ENCODE results near the gene DIPK1A. TPM values are rescaled to one million over a fixed set of nuclear protein-coding genes. Genes with fewer than 3 reads are reported as not detected.

DIPK1A gene
- total RNA-seq, 4 donors from 2014 or later: 3.1 to 6.9 (median 4.7) TPM

DNA sequence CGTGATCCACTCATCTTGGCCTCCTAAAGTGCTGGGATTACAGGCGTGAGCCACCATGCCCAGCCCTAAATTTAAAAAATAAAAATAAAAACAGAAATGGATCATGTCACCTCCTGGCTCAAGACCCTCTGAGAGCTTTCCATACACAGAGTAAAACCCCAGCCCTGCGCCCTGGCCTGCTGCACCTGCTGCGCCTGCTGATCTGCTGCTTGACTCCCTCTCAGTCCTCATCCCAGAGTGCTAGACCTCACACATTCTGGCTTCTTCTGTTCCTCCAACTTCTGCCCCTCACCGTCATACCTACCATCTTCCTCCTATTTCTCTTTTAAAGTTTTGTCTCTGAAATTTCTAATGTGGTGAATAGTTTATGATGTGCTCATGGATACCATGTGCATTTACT lies 42.7 kb upstream of the DIPK1A start:
- peaks cover 0 to 19% (median 6%) of the 10 kb centered on the region in 4 donors for H3K4me1 ChIP-seq
- H3K36me3 ChIP-seq: no peaks in the 10 kb centered on the region
- H3K27me3 ChIP-seq: no peaks in the 10 kb centered on the region
- WGBS, 2 donors: 93 to 94% methylated on average over 5 of the region's 5 CpGs
- no peak overlapping the region for H3K4me3 ChIP-seq
- TF ChIP-seq EP300 (IDR thresholded peaks at IDR 0.05) (no peak), POLR2A (IDR thresholded peaks at IDR 0.05) (no peak)
- DNase-seq (ENCODE audit: low spot score in 2 of 2): no peak
- H3K9me3 ChIP-seq: no peaks in the 10 kb centered on the region
- H3K27ac ChIP-seq: no peak overlapping the region

DNA sequence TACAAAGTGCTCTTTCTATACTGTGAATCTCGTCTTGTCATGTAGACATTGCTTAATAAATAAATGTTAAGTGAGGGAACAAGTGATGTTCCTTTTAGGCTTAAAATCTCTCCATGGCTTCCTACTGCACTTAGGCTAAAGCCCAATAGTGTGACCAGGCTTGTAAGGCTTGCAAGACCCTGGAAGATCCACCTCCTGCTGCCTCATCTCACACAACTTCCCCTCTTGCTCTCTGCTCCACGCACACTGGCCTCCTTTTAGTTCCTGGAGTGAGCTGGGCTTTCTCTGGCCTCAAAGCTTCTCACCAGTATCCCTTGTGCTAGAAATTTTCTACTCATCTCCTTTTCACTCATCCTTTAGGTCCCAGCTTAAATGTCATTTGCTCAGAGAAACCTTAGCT lies 41.5 kb upstream of the DIPK1A start:
- Histone ChIP-seq H3K36me3 (no peaks in the 10 kb centered on the region), H3K4me3 (no peak overlapping the region), H3K4me1 (peaks cover 0 to 19% (median 6%) of the 10 kb centered on the region in 4 donors), H3K27ac (no peak overlapping the region), H3K9me3 (no peaks in the 10 kb centered on the region), H3K27me3 (no peaks in the 10 kb centered on the region)
- DNase-seq (ENCODE audit: low spot score in 2 of 2): no peak
- 62 to 66% methylated on average over 2 of the region's 2 CpGs for WGBS, 2 donors
- no peak for TF ChIP-seq EP300 (IDR thresholded peaks at IDR 0.05)
- TF ChIP-seq POLR2A (IDR thresholded peaks at IDR 0.05): no peak
- TF ChIP-seq CTCF (IDR thresholded peaks at IDR 0.05): no peak

DNA sequence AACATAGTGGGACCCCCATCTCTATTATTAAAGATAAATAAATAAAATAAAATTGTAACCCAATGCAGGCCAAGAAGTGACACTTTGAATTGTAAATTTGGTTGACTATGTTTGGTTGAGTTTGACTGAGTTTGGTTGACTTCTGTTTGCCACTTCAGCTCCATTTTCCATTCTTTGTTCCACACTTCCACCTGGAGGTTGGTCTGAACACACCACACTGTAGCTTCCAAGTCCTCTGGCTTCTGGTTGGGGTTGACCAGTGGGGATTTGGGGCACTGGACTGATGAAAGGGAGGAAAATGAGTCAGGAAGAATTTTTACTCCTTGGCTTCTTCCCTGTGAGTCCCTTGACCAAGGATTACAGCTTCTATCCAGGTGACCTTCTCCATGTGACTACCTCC lies 40.6 kb upstream of the DIPK1A start:
- Histone ChIP-seq H3K9me3 (no peaks in the 10 kb centered on the region), H3K4me3 (no peak overlapping the region), H3K27me3 (no peaks in the 10 kb centered on the region), H3K4me1 (peaks cover 0 to 19% (median 6%) of the 10 kb centered on the region in 4 donors), H3K36me3 (no peaks in the 10 kb centered on the region), H3K27ac (no peak overlapping the region)
- no peak for TF ChIP-seq POLR2A (IDR thresholded peaks at IDR 0.05)
- TF ChIP-seq CTCF (IDR thresholded peaks at IDR 0.05): no peak
- TF ChIP-seq EP300 (IDR thresholded peaks at IDR 0.05): no peak
- no peak for DNase-seq (ENCODE audit: low spot score in 2 of 2)

- Histone ChIP-seq H3K9me3 (no peaks in the 10 kb centered on the region), H3K4me3 (no peak overlapping the region), H3K27me3 (no peaks in the 10 kb centered on the region), H3K27ac (peak overlapping the region in 1 of 4 donors; percentile 11), H3K4me1 (peaks cover 0 to 19% (median 6%) of the 10 kb centered on the region in 4 donors), H3K36me3 (no peaks in the 10 kb centered on the region)
- WGBS, 2 donors: 2 to 3% methylated on average over 2 of the region's 2 CpGs
- DNase-seq (ENCODE audit: low spot score in 2 of 2): no peak
- TF ChIP-seq CTCF (IDR thresholded peaks at IDR 0.05): no peak
- TF ChIP-seq EP300 (IDR thresholded peaks at IDR 0.05): no peak
- no peak for TF ChIP-seq POLR2A (IDR thresholded peaks at IDR 0.05)
Measured at GRCh38 chr1:93000751-93001175, 39.5 kb upstream of the DIPK1A start.

GRCh38 chr1:93000291-93000690 lies 39.0 kb upstream of the DIPK1A start:
- no peak for TF ChIP-seq CTCF (IDR thresholded peaks at IDR 0.05)
- TF ChIP-seq POLR2A (IDR thresholded peaks at IDR 0.05): no peak
- no peak for TF ChIP-seq EP300 (IDR thresholded peaks at IDR 0.05)
- peak overlapping the region in 1 of 4 donors; percentile 11 for H3K27ac ChIP-seq
- H3K36me3 ChIP-seq: no peaks in the 10 kb centered on the region
- WGBS, 2 donors: 20 to 29% methylated on average over 2 of the region's 2 CpGs
- H3K4me1 ChIP-seq: peaks cover 0 to 15% (median 6%) of the 10 kb centered on the region in 4 donors
- no peaks in the 10 kb centered on the region for H3K9me3 ChIP-seq
- no peaks in the 10 kb centered on the region for H3K27me3 ChIP-seq
- no peak overlapping the region for H3K4me3 ChIP-seq
- no peak for DNase-seq (ENCODE audit: low spot score in 2 of 2)

DNA sequence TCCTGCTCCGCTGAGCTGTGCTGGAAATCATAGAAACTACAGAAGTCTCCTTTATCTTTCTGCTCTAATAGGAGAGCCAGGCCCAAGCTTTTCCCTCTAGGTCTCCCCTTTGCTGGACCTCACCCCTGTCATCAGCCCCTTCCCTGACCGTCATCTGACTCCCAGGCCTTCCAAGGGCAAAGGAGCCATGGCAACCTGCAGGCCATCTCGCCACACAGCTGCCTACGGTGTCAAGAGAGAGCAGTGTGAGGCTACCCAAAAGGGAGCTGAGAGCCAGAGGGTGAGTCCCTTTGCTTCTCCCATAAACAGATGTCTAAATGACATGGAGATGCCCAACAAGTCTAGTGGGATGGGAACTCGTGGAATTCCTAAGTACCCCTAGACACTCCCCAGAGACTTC lies 37.6 kb upstream of the DIPK1A start:
- H3K36me3 ChIP-seq: no peaks in the 10 kb centered on the region
- 94 to 98% methylated on average over 5 of the region's 5 CpGs for WGBS, 2 donors
- TF ChIP-seq POLR2A (IDR thresholded peaks at IDR 0.05) (no peak), EP300 (IDR thresholded peaks at IDR 0.05) (no peak), CTCF (IDR thresholded peaks at IDR 0.05) (no peak)

More for the DNA sequence above, 37.6 kb upstream of the DIPK1A start:
- H3K9me3 ChIP-seq: no peaks in the 10 kb centered on the region
- H3K4me3 ChIP-seq: no peak overlapping the region
- DNase-seq (ENCODE audit: low spot score in 2 of 2): no peak
- H3K27ac ChIP-seq: no peak overlapping the region
- H3K27me3 ChIP-seq: no peaks in the 10 kb centered on the region
- peaks cover 0 to 14% (median 6%) of the 10 kb centered on the region in 4 donors for H3K4me1 ChIP-seq
